Activated CD8-positive, alpha-beta T cell treated with anti-CD3 and anti-CD28 coated beads for 36 hours (primary cell): Measurements from ENCODE around the gene SLC24A3. TPM values are rescaled to one million over a fixed set of nuclear protein-coding genes. Genes with fewer than 3 reads are reported as not detected.

Source experiments
- ATAC-seq: fragments of 200-7000 bp; cut with Tn5 transposase; one replicate; pipeline ENCODE4 v1.10.0; 2021; ENCODE audit warnings: mild to moderate bottlenecking, moderate library complexity
- CTCF ChIA-PET: fragments of 350-600 bp; sonication (Branson Sonifier 250); formaldehyde crosslinking; loops from one replicate; lab custom pipeline; 2021; ENCODE audit warnings: antibody characterized with exemption; lab: Charles Lee
- POLR2A ChIA-PET: fragments of 350-600 bp; sonication (Branson Sonifier 250); formaldehyde crosslinking; loops from one replicate; lab custom pipeline; 2021; ENCODE audit warnings: antibody characterized with exemption; lab: Charles Lee
- DNase-seq: peaks from one replicate; pipeline ENCODE4 v3.0.0-alpha.2; 2020
- H3K27ac Mint-ChIP-seq: one replicate; pipeline ENCODE4 v1.8.0; 2021; ENCODE audit warnings: mild to moderate bottlenecking, mixed read lengths
- H3K27me3 Mint-ChIP-seq: one replicate; pipeline ENCODE4 v1.8.0; 2021; ENCODE audit warnings: mixed read lengths
- H3K36me3 Mint-ChIP-seq: one replicate; pipeline ENCODE4 v1.8.0; 2021; ENCODE audit warnings: low read depth, mixed read lengths
- H3K4me1 Mint-ChIP-seq: one replicate; pipeline ENCODE4 v1.8.0; 2021; ENCODE audit warnings: low read depth, mixed read lengths
- H3K4me3 Mint-ChIP-seq: one replicate; pipeline ENCODE4 v1.8.0; 2021; ENCODE audit warnings: mild to moderate bottlenecking, moderate library complexity, mixed read lengths
- H3K9me3 Mint-ChIP-seq: one replicate; pipeline ENCODE4 v1.8.0; 2021; ENCODE audit warnings: mixed read lengths
- intact Hi-C: fragments of 100-400 bp; cut with micrococcal nuclease; formaldehyde crosslinking; loops from one replicate; pipeline ENCODE4 v1.10.0; 2022
- total RNA-seq, 2 experiments: library from RNA; stranded (reverse); gene quantifications; one replicate each; pipeline ENCODE4 v1.2.3, GENCODE V29; 2021
- TF ChIP-seq, protein P1 (sequence below): fragments of 200-600 bp; IDR thresholded peaks from one replicate; pipeline ENCODE4 v1.8.0; 2022; ENCODE audit warnings: antibody characterized with exemption, mild to moderate bottlenecking

The SLC24A3 gene
- total RNA-seq, 2 experiments from 2014 or later = not detected

DNA sequence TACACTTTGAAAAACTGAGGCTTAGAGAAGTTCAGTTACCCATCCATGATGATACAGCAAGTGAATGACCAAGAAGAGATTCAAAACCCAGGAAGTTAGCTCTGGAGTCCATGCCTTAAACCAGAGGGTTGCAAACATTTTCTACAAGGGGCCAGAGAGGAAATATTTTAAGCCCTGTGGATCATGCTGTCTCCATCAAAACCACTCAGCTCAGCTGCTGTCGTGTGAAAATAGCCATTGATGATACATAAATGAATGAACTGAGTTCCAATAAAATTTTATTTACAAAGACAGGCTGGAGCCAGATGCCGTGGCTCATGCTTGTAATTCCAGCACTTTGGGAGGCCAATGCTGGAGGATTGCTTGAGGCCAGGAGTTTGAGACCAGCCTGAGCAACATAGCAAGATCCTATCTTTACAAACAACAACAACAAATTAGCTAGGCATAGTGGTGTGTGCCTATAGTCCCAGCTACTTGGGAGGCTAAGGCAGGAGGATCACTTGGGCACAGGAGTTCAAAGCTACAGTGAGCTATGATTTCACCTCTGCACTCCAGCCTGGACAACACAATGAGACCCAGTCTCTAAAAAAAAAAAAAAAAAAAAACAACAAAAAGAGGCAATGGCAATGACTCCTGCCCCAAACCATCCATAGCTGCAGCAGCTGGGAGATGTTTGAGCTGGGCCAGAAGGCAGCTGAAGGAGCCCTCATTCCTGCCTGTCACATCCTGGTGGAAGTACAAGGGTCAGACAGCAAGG is 501.6 kb downstream of the SLC24A3 start:
- Mint-ChIP-seq H3K9me3 (peaks cover 3% of the 10 kb centered on the region), H3K36me3 (no peaks in the 10 kb centered on the region), H3K27me3 (no peaks in the 10 kb centered on the region), H3K4me1 (no peaks in the 10 kb centered on the region), H3K4me3 (no peak overlapping the region), H3K27ac (no peak overlapping the region)
- CTCF ChIA-PET = no interaction called here
- POLR2A ChIA-PET = no interaction called here
- intact Hi-C loops = no loop called here
- ATAC-seq = no peak
- TF ChIP-seq, protein P1, sequence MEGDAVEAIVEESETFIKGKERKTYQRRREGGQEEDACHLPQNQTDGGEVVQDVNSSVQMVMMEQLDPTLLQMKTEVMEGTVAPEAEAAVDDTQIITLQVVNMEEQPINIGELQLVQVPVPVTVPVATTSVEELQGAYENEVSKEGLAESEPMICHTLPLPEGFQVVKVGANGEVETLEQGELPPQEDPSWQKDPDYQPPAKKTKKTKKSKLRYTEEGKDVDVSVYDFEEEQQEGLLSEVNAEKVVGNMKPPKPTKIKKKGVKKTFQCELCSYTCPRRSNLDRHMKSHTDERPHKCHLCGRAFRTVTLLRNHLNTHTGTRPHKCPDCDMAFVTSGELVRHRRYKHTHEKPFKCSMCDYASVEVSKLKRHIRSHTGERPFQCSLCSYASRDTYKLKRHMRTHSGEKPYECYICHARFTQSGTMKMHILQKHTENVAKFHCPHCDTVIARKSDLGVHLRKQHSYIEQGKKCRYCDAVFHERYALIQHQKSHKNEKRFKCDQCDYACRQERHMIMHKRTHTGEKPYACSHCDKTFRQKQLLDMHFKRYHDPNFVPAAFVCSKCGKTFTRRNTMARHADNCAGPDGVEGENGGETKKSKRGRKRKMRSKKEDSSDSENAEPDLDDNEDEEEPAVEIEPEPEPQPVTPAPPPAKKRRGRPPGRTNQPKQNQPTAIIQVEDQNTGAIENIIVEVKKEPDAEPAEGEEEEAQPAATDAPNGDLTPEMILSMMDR = no peak
- no peak for DNase-seq

DNA sequence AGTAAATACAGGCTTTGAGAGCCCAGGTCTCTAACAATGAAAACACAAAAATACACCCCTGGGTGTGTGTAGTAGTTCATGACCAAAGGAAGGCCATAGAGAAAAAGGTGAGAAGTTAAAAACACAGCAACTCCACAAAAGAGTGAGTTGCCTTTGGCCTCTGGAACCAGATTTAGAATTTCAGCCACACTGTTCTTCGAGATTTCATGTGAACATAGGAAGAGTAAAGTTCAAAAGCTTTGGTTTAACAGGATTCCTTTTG is 502.1 kb downstream of the SLC24A3 start:
- Mint-ChIP-seq H3K4me1 (no peaks in the 10 kb centered on the region), H3K9me3 (peaks cover 3% of the 10 kb centered on the region), H3K27ac (no peak overlapping the region), H3K36me3 (no peaks in the 10 kb centered on the region), H3K4me3 (no peak overlapping the region), H3K27me3 (no peaks in the 10 kb centered on the region)
- DNase-seq = no peak
- CTCF ChIA-PET = no interaction called here
- TF ChIP-seq, protein P1 = no peak
- intact Hi-C loops = no loop called here
- no peak for ATAC-seq
- POLR2A ChIA-PET = no interaction called here

DNA sequence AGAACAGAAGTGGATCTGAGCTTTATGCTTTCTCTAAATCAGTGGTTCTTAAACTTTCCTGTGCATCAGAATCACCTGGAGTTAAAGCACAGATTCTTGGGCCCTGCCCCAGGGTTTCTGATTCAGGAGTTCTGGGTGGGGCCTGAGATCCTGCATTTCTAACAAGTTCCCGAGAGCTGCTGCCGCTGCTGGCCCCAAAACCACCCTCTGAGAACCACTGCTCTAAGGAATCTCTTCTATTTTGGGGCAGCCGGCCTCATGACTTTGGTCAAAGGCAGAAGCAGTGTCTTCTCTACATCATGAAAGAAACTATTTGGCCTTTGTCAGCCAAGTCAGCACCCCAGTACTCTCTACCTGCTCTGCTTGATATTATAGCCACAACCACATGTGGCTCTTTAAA is 503.5 kb downstream of the SLC24A3 start:
- CTCF ChIA-PET = no interaction called here
- no peaks in the 10 kb centered on the region for H3K36me3 Mint-ChIP-seq
- no peaks in the 10 kb centered on the region for H3K27me3 Mint-ChIP-seq
- TF ChIP-seq, protein P1 = no peak
- H3K27ac Mint-ChIP-seq = no peak overlapping the region
- POLR2A ChIA-PET = interaction anchor here (0.6 kb wide), 1 partner anchor 1938 kb away, joined by 3 read pairs; no protein-coding TSS in a partner anchor
- intact Hi-C loops = no loop called here
- DNase-seq (no peak), ATAC-seq (no peak)
- no peak overlapping the region for H3K4me3 Mint-ChIP-seq
- H3K9me3 Mint-ChIP-seq = peaks cover 3% of the 10 kb centered on the region
- H3K4me1 Mint-ChIP-seq = no peaks in the 10 kb centered on the region

DNA sequence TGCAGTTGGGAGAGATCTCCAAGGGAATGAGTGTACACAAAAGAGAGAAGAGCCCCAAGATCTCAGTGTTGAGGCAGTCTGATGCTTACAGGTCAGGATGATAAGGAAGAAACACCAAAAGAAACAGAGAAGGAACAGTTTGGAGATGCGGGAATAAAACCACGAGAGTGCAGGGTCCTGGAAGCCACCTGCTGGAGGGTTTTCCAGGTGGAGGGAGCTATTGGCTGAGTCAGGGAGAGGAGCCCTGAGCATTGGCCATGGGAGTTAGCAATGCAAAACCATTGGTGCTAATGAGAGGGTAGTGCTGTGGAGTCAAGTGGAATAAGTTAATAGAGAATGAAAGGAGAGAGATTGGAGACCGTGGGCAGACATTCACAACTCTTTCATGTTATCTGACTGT is 506.4 kb downstream of the SLC24A3 start:
- Mint-ChIP-seq H3K36me3 (no peaks in the 10 kb centered on the region), H3K27ac (no peak overlapping the region), H3K9me3 (peaks cover 3% of the 10 kb centered on the region), H3K4me1 (no peaks in the 10 kb centered on the region), H3K27me3 (no peaks in the 10 kb centered on the region), H3K4me3 (no peak overlapping the region)
- ChIA-PET POLR2A (no interaction called here), CTCF (no interaction called here)
- ATAC-seq = no peak
- TF ChIP-seq, protein P1 = no peak
- intact Hi-C loops = no loop called here
- DNase-seq = no peak

DNA sequence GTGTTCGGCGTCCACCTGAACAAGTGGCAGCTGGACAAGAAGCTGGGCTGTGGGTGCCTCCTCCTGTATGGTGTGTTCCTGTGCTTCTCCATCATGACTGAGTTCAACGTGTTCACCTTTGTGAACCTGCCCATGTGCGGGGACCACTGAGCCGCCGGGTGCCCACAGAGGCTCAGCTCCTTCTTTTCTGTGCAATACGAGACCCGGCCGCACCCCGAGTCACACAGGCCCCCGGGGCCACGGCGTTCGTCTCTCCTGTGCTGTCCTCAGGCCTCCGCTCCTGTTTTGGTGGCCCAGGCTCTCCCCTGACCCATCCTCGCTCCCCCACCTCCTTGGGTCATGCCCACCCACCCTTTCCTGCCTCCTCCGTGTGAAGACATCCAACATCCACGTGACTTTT is 508.5 kb downstream of the SLC24A3 start:
- no peak overlapping the region for H3K27ac Mint-ChIP-seq
- H3K36me3 Mint-ChIP-seq = no peaks in the 10 kb centered on the region
- no peak overlapping the region for H3K4me3 Mint-ChIP-seq
- no peaks in the 10 kb centered on the region for H3K4me1 Mint-ChIP-seq
- no peaks in the 10 kb centered on the region for H3K27me3 Mint-ChIP-seq
- no peak for ATAC-seq
- TF ChIP-seq, protein P1 = no peak
- POLR2A ChIA-PET = no interaction called here
- intact Hi-C loops = no loop called here
- H3K9me3 Mint-ChIP-seq = no peaks in the 10 kb centered on the region
- DNase-seq = no peak
- CTCF ChIA-PET = no interaction called here
